Muscle of leg (tissue), 11 donors: Measurements from ENCODE around the gene ABHD1. TPM values are rescaled to one million over a fixed set of nuclear protein-coding genes. Genes with fewer than 3 reads are reported as not detected.
"Not testable (repeated sequence)": the region's sequence is repeated elsewhere in the genome, so short reads cannot be mapped to it uniquely, and the experiment has no call there.

Source experiments
- DNase-seq: peaks from one replicate; pipeline ENCODE4 v3.0.0; 2013
- H3K27ac ChIP-seq: one replicate; pipeline ENCODE4 v1.5.1; 2013; ENCODE audit warnings: mild to moderate bottlenecking, low read length, control low read depth
- H3K27me3 ChIP-seq: one replicate; pipeline ENCODE4 v1.6.1; 2013; ENCODE audit warnings: low read length; ENCODE audit not compliant: control insufficient read depth, insufficient read depth
- H3K36me3 ChIP-seq: one replicate; pipeline ENCODE4 v1.6.1; 2013; ENCODE audit warnings: low read length; ENCODE audit not compliant: control insufficient read depth, insufficient read depth
- H3K4me1 ChIP-seq: one replicate; pipeline ENCODE4 v1.6.1; 2013; ENCODE audit warnings: low read length; ENCODE audit not compliant: control insufficient read depth, insufficient read depth
- H3K4me3 ChIP-seq: one replicate; pipeline ENCODE4 v1.5.1; 2013; ENCODE audit warnings: low read length, control low read depth
- H3K9me3 ChIP-seq: replicated peaks from 2 replicates; pipeline ENCODE4 v1.6.1; 2013; ENCODE audit warnings: low read depth, low read length; ENCODE audit not compliant: control insufficient read depth
- WGBS: methylation state at CpG from one replicate; pipeline ENCODE4 v1.1.5; 2013; ENCODE audit warnings: missing lambda C conversion rate; ENCODE audit not compliant: insufficient coverage; 5-methylcytosine and 5-hydroxymethylcytosine counted together
- polyA plus RNA-seq, 8 donors: library from polyadenylated mRNA; unstranded; fragments of 120-200 nt; gene quantifications; one replicate each; pipeline versions ENCODE4 v1.2.1 to v1.2.3, GENCODE V29; 2013; ENCODE audit warnings: inconsistent platforms in 1 of 8, low replicate concordance in 1 of 8; ENCODE audit not compliant: insufficient read length in 8 of 8, insufficient read depth in 1 of 8
- total RNA-seq: library from RNA; stranded (reverse); fragments of 120-200 nt; gene quantifications from one replicate; pipeline ENCODE4 v1.2.4, GENCODE V29; 2013

The ABHD1 gene
- total and polyA plus RNA-seq, 9 donors, result 0.04 to 0.45 (median 0.23) TPM

DNA sequence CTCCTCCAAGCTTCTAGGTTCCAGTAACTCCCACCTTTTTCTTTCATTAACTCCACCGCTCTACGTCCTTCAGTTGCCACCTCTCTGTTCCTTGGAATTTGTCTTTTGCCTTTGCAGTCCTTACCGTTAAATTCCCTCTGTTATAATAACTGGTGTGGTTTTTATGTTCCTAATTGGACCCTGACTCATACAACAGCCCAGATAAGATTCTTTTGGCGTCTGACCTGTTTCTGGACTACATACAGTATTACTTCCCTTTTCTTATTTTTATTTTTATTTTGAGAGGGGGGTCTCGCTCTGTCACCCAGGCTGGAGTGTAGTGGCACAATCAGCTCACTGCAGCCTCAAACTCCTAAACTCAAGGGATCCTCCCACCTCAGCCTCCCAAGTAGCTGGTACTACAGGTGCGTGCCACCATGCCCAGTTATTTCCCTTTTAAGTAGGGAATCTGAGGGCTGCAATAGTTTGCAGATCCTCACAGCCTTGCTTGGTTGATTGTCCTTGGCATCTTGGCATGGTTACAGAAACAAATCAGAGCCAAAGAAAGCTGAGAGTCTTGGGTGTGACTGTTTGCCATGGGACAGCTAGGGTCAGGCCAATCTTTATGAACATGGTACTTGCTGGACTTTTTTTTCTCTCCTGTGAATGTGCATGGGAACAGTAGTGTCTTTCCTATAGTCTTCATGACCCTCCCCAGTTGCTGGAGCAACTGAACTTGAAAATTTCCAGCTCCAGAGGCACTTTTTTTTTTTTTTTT is 47.1 kb downstream of the ABHD1 start:
- H3K4me3 ChIP-seq, result no peak overlapping the region
- H3K9me3 ChIP-seq, result no peaks in the 10 kb centered on the region
- peaks cover 30% of the 10 kb centered on the region for H3K27me3 ChIP-seq
- no peak overlapping the region for H3K27ac ChIP-seq
- H3K4me1 ChIP-seq, result no peaks in the 10 kb centered on the region
- H3K36me3 ChIP-seq, result no peaks in the 10 kb centered on the region
- no CpG with 5 or more reads among the region's 6 CpGs for WGBS
- no peak for DNase-seq

DNA sequence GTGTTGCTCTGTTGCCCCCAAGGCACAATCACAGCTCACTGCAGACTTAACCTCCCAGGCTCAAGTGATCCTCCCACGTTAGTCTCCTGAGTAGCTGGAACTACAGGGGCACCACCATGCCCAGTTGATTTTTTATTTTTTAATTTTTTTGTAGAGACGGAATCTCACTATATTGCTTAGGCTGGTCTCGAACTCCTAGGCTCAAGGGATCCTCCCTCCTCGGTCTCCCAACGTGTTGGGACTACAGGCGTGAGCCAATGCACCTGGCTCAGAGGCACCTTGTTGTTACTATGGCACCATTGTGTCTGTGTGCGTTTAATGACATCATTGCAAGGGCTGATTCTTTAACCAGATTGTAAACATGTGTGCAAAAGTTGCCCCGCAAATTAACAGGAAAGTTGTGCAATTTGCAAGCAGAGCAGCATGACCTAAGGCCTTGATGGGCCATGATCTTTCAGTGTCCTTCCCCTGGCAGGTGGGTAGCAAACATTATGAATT is 47.8 kb downstream of the ABHD1 start:
- Histone ChIP-seq H3K27me3 (peaks cover 33% of the 10 kb centered on the region), H3K9me3 (no peaks in the 10 kb centered on the region), H3K36me3 (no peaks in the 10 kb centered on the region), H3K4me3 (no peak overlapping the region), H3K27ac (no peak overlapping the region), H3K4me1 (no peaks in the 10 kb centered on the region)
- no peak for DNase-seq
- 56% methylated on average over 6 of the region's 8 CpGs for WGBS

DNA sequence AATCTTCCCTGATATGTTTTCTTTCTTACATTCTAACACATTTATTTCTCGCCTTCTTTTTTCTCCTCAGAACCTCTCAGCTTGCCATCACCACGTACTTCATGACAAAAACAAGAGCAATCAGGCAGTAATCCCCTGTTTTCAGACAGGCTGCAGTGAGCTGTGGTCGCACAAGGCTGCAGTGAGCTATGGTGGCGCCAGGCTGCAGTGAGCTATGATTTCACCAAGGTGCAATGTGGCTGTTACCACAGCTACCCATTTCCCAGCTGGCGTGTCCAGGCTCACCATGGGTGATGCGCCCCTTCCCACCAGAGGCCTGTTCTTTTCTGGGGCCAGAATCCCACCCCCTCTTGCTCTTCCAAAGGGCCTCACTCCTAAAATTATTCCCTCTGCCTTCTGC is 51.0 kb downstream of the ABHD1 start:
- H3K27me3 ChIP-seq, result peaks cover 32% of the 10 kb centered on the region
- no peak for DNase-seq
- WGBS, result 64% methylated on average over 6 of the region's 6 CpGs
- H3K9me3 ChIP-seq, result no peaks in the 10 kb centered on the region
- no peaks in the 10 kb centered on the region for H3K4me1 ChIP-seq
- no peak overlapping the region for H3K27ac ChIP-seq
- H3K36me3 ChIP-seq, result no peaks in the 10 kb centered on the region
- no peak overlapping the region for H3K4me3 ChIP-seq

DNA sequence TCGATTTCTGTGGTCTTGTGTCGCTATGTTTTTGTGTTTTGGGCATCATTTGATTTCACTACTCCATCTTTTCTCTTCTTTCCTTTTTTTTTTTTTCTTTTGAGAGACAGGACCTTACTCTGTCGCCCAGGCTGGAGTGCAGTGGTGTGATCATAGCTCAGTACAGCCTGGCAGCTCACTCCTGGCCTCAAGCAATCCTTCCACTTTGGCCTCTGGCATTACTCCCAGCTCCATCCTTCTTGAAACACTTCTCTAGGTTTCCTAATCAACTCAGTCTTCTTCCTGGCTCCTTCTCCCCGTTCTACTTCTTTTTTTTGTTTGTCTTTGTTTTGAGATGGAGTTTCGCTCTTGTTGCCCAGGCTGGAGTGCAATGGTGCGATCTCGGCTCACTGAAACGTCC is 51.7 kb downstream of the ABHD1 start:
- Histone ChIP-seq H3K27ac (no peak overlapping the region), H3K36me3 (no peaks in the 10 kb centered on the region), H3K9me3 (no peaks in the 10 kb centered on the region), H3K4me3 (no peak overlapping the region), H3K27me3 (peaks cover 28% of the 10 kb centered on the region), H3K4me1 (no peaks in the 10 kb centered on the region)
- WGBS, result 86% methylated on average over 3 of the region's 8 CpGs
- DNase-seq, result no peak

DNA sequence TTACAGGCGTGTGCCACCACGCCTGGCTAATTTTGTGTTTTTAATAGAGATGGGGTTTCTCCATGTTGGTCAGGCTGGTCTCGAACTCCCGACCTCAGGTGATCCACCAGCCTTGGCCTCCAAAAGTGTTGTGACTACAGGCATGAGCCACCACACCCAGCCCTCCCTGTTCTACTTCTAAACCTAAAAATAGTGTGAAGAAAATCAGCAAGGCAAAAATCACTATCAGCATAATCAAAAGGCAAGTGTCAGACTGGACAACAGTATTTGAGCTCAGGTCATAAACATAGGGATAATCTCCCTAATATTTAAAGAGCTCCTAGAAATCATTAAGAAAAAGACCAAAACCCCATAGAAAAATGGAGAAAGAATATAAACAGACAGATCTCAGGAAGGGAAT is 52.2 kb downstream of the ABHD1 start:
- WGBS, result no CpG with 5 or more reads among the region's 4 CpGs
- H3K27me3 ChIP-seq, result peaks cover 26% of the 10 kb centered on the region

DNA sequence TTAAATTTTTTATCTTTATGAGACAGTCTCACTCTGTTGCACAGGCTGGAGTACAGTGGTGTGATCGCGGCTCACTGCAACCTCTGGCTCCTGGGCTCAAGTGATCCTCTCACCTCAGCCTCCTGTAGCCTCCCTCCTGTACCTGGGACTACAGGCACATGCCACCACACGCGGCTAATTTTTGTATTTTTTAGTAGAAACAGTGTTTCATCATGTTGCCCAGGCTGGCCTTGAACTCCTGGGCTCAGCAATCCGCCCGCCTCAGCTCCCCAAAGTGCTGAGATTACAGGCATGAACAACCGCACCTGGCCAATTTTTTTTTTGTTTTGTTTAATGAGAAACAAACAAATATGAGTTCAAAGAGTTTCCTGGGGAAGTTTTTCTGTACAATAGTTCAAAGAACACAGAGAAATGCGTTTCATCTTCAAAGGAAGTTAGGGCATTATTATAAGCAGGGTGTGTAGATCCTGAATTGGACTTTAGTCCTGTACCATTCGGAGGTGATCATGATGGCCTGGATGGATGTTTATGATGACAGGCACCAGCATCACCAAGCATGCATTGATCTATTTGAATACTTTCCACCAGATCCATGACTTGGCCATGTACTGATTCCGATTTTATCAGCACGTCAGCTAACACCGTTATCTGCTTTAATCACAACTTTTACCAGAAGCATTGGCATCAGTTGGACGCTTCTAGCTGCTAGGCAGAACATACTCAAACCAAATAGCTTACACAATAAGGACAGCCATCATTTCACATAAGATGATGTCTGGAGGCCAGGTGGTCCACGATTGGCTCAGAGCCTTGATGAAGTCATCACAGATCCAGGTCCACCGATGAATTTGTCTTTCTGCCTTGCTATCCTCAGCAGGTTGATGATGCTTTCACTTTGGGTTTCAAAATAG is 54.1 kb downstream of the ABHD1 start:
- 93% methylated on average over 9 of the region's 15 CpGs for WGBS
- H3K27me3 ChIP-seq, result peaks cover 18% of the 10 kb centered on the region
- no peaks in the 10 kb centered on the region for H3K36me3 ChIP-seq
- H3K4me1 ChIP-seq, result no peaks in the 10 kb centered on the region
- H3K9me3 ChIP-seq, result no peaks in the 10 kb centered on the region
- H3K27ac ChIP-seq, result no peak overlapping the region
- no peak for DNase-seq
- no peak overlapping the region for H3K4me3 ChIP-seq

More for the DNA sequence above, 52.2 kb downstream of the ABHD1 start:
- not testable (repeated sequence) for H3K4me1 ChIP-seq, DNase-seq, H3K9me3 ChIP-seq, H3K4me3 ChIP-seq, H3K27ac ChIP-seq, H3K36me3 ChIP-seq

DNA sequence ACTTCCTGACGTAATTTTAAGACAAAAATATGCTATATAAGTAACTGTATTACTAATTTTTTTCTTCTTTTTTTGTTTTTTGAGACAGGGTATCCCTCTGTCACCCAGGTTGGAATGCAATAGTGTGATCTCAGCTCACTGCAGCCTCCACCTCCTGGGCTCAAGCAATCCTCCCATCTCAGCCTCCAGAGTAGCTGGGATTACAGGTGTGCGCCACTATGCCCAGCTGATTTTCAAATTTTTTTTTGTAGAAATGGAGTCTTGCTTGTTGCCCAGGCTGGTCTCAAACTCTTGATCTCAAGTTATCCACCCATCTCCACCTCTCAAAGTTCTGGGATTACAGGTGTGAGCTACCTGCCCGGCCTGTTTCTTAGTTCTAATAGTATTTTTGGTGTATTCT is 54.9 kb downstream of the ABHD1 start:
- Histone ChIP-seq H3K27ac (no peak overlapping the region), H3K4me1 (no peaks in the 10 kb centered on the region), H3K4me3 (no peak overlapping the region), H3K9me3 (no peaks in the 10 kb centered on the region), H3K27me3 (peaks cover 13% of the 10 kb centered on the region), H3K36me3 (no peaks in the 10 kb centered on the region)
- no CpG with 5 or more reads among the region's 3 CpGs for WGBS
- no peak for DNase-seq

DNA sequence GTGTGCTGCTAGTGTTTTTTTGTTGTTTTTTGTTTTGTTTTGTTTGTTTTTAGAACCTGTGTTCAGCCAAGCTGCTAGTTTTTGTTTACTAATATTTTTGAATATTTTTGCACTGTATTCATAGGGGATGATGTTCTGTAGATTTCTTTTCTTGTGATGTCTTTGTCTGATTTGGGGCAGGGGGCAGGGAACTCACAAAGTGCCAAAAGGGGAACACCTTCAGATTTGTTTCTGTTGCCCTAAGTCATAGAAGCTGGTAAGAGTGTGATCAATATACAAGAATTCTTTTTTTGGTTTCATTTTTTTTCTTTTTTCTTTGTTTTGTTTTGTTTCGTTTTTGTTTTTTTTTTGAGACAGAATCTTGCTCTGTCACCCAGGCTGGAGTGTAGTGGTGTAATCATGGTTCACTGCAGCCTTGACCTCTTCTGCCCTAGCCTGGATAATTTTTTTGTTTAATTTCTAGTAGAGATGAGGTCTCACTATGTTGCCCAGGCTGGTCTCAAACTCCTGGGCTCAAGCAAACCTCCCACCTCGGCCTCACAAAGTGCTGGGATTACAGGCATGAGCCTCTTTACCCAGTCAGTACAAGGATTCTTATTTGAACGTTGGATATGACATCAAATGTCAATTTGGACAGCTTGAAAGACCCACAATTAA is 55.9 kb downstream of the ABHD1 start:
- no peaks in the 10 kb centered on the region for H3K36me3 ChIP-seq
- peaks cover 13% of the 10 kb centered on the region for H3K27me3 ChIP-seq
- DNase-seq, result no peak
- WGBS, result 43% methylated on average over 1 of the region's 3 CpGs
- H3K4me1 ChIP-seq, result no peaks in the 10 kb centered on the region
- H3K27ac ChIP-seq, result no peak overlapping the region
- no peak overlapping the region for H3K4me3 ChIP-seq
- H3K9me3 ChIP-seq, result no peaks in the 10 kb centered on the region
